Measurements from ENCODE around the gene WRAP53.

DNA sequence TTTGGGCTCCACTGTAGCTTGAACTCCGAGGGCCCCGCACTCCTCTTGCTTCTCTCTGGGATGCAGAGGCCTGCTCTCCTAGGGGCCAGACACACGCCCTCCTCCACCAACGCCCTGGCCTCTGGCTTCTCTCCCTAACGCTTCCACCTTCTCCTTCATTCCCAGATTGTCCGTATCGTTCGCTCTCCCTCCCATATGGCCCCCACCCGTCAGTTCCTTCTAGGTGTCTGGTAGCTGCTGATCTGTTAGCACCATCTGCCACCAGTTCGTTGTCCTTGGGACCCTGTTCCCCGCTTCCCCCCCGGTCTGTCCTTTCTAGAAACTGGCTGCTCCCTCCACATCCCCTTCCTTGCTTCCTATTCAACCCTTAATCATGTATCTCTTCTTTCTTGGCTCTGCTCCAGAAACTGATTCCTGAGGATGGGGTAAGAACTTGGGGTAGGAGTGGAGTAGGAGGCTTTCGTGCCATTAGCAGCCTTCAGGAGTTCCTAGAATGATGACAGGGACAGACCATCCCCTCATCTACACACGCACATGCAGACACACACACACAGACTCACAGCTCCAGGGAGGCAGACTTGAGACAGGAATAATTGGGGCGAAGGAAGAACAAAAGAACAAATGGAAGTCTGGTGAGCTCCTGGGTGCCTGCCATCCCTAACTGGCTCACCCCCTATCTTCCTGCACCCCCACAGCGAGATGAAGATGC is 33.3 kb upstream of the WRAP53 start:
- TF ChIP-seq, protein P1, sequence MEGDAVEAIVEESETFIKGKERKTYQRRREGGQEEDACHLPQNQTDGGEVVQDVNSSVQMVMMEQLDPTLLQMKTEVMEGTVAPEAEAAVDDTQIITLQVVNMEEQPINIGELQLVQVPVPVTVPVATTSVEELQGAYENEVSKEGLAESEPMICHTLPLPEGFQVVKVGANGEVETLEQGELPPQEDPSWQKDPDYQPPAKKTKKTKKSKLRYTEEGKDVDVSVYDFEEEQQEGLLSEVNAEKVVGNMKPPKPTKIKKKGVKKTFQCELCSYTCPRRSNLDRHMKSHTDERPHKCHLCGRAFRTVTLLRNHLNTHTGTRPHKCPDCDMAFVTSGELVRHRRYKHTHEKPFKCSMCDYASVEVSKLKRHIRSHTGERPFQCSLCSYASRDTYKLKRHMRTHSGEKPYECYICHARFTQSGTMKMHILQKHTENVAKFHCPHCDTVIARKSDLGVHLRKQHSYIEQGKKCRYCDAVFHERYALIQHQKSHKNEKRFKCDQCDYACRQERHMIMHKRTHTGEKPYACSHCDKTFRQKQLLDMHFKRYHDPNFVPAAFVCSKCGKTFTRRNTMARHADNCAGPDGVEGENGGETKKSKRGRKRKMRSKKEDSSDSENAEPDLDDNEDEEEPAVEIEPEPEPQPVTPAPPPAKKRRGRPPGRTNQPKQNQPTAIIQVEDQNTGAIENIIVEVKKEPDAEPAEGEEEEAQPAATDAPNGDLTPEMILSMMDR (IDR thresholded peaks at IDR 0.05; ENCODE audit: low read depth, low read length): no peak
- TF ChIP-seq EZH2phosphoT487 (IDR thresholded peaks at IDR 0.05; ENCODE audit: low read depth): no peak

Data from OCI-LY3 (cell line).